Astrocyte (in vitro differentiated cells and primary cell): Measurements from ENCODE around the gene HM13. TPM values are rescaled to one million over a fixed set of nuclear protein-coding genes. Genes with fewer than 3 reads are reported as not detected.
A peak's percentile ranks its signal among the peaks of the same experiment; 100 is the strongest.

Source experiments
- DNase-seq: peaks from one replicate; pipeline ENCODE4 v3.0.0-alpha.2; 2010; ENCODE audit warnings: low read depth
- FAIRE-seq: peaks from 2 replicates; lab custom pipeline; 2011; peaks lifted over from hg19 to GRCh38; lab: Jason Lieb, UNC
- H2AFZ ChIP-seq: 2 replicates; pipeline ENCODE4 v1.6.0; 2012; ENCODE audit warnings: low read depth, low read length, inconsistent platforms
- H3K27ac ChIP-seq: 2 replicates; pipeline ENCODE4 v1.5.1; 2011; ENCODE audit warnings: low read depth, low read length, inconsistent platforms
- H3K27me3 ChIP-seq: 2 replicates; pipeline ENCODE4 v1.6.0; 2011; ENCODE audit warnings: low read length, inconsistent platforms; ENCODE audit not compliant: insufficient read depth
- H3K36me3 ChIP-seq: 2 replicates; pipeline ENCODE4 v1.5.1; 2011; ENCODE audit warnings: low read length, inconsistent platforms; ENCODE audit not compliant: insufficient read depth
- H3K4me1 ChIP-seq: 2 replicates; pipeline ENCODE4 v1.5.1; 2011; ENCODE audit warnings: low read length, inconsistent platforms; ENCODE audit not compliant: insufficient read depth
- H3K4me2 ChIP-seq: 2 replicates; pipeline ENCODE4 v1.6.0; 2012; ENCODE audit warnings: low read length, inconsistent platforms
- H3K4me3 ChIP-seq: 2 replicates; pipeline ENCODE4 v1.5.1; 2011; ENCODE audit warnings: low read depth, mild to moderate bottlenecking, low read length, inconsistent platforms; ENCODE audit not compliant: insufficient read depth
- H3K79me2 ChIP-seq: 2 replicates; pipeline ENCODE4 v1.6.0; 2012; ENCODE audit warnings: mild to moderate bottlenecking, low read length, inconsistent platforms; ENCODE audit not compliant: insufficient read depth
- H3K9ac ChIP-seq: 2 replicates; pipeline ENCODE4 v1.6.0; 2012; ENCODE audit warnings: mild to moderate bottlenecking, low read length, inconsistent platforms
- H3K9me3 ChIP-seq: 2 replicates; pipeline ENCODE4 v1.5.1; 2012; ENCODE audit warnings: low read depth, mild to moderate bottlenecking, low read length, inconsistent platforms; ENCODE audit not compliant: insufficient read depth
- H4K20me1 ChIP-seq: 2 replicates; pipeline ENCODE4 v1.6.0; 2012; ENCODE audit warnings: low read length, inconsistent platforms; ENCODE audit not compliant: insufficient read depth
- H3K27ac Mint-ChIP-seq: one replicate; pipeline ENCODE4 v1.8.0; 2021; ENCODE audit warnings: mild to moderate bottlenecking, mixed read lengths; ENCODE audit not compliant: unreplicated experiment
- H3K27me3 Mint-ChIP-seq: one replicate; pipeline ENCODE4 v1.8.0; 2021; ENCODE audit warnings: low read depth, mixed read lengths; ENCODE audit not compliant: unreplicated experiment
- H3K36me3 Mint-ChIP-seq: one replicate; pipeline ENCODE4 v1.8.0; 2021; ENCODE audit warnings: low read depth, mixed read lengths; ENCODE audit not compliant: unreplicated experiment
- H3K4me1 Mint-ChIP-seq: one replicate; pipeline ENCODE4 v1.8.0; 2021; ENCODE audit warnings: low read depth, mixed read lengths; ENCODE audit not compliant: unreplicated experiment
- H3K4me3 Mint-ChIP-seq: one replicate; pipeline ENCODE4 v1.8.0; 2021; ENCODE audit warnings: mild to moderate bottlenecking, moderate library complexity, mixed read lengths; ENCODE audit not compliant: unreplicated experiment
- H3K9me3 Mint-ChIP-seq: one replicate; pipeline ENCODE4 v1.8.0; 2021; ENCODE audit warnings: mild to moderate bottlenecking, mixed read lengths; ENCODE audit not compliant: unreplicated experiment
- EZH2 ChIP-seq: IDR thresholded peaks from 2 replicates; pipeline ENCODE4 v1.6.1; 2012; ENCODE audit warnings: mild to moderate bottlenecking, low read length, inconsistent platforms; ENCODE audit not compliant: insufficient read depth
- total RNA-seq: library from RNA; stranded (reverse); gene quantifications from 2 replicates; pipeline ENCODE4 v1.2.1, GENCODE V29; 2021
- TF ChIP-seq, protein P1 (sequence below): IDR thresholded peaks from 2 replicates; pipeline ENCODE4 v1.5.1; 2011; ENCODE audit warnings: low read depth, mild to moderate bottlenecking, inconsistent platforms, low read length, moderate library complexity; ENCODE audit not compliant: insufficient read depth

Gene HM13
- total RNA-seq, 1 donor from 2014 or later = 399 TPM

DNA sequence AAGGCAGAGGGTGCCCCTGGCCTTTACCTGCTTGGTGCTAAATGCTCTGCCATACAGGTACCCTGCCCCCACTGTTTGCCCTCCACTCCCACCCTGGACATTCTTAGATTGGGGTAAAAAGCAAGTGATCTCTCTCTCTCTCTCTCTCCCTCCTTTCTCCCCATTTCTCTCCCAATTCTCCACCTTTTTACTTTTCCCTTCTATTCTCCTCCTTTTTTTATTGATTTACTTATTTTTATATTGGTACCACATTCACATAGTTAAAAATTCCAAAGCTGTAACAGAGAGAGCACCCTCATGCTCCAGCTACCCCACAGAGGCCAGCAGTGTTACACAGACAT lies 53.1 kb downstream of the HM13 start:
- H3K27ac Mint-ChIP-seq = peak overlapping the region; percentile 82
- no peak overlapping the region for H2AFZ ChIP-seq

DNA sequence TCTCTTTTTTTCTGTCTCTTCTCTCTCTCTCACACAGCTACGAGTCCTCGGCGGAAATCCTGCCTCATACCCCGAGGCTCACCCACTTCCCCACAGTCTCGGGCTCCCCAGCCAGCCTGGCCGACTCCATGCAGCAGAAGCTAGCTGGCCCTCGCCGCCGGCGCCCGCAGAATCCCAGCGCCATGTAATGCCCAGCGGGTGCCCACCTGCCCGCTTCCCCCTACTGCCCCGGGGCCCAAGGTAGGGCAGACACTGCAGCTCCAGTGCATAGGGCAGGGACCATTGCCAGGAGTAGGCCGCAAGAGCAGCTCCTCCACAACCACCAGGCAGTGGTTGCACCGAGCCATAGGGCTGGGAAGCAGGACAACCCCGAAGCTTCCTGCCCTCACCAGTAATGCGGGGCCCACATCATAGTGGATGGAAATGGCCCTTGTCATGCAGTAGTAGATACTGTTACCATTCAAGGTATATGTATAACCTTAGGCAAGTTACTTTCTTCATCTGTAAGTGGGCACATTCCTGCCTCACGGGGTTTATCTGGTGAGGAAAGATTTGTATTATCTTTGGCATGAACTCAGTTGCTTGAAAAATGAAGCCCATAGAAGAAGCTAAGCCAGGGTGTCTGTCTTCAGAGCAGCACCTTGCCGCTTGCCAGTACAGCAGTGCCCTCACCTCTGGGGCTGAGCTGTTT lies 53.9 kb downstream of the HM13 start:
- H3K4me1 Mint-ChIP-seq = peaks cover 43% of the 10 kb centered on the region
- Histone ChIP-seq H3K36me3 (peaks cover 8% of the 10 kb centered on the region), H3K27ac (peak overlapping the region; percentile 30), H3K4me3 (no peak overlapping the region), H3K27me3 (no peaks in the 10 kb centered on the region), H3K4me1 (peaks cover 58% of the 10 kb centered on the region), H4K20me1 (peaks cover 5% of the 10 kb centered on the region), H3K4me2 (peak overlapping the region; percentile 14), H3K79me2 (no peaks in the 10 kb centered on the region), H3K9me3 (no peaks in the 10 kb centered on the region), H2AFZ (no peak overlapping the region), H3K9ac (peak overlapping the region; percentile 13)
- H3K27ac Mint-ChIP-seq = peak overlapping the region; percentile 80
- peaks cover 18% of the 10 kb centered on the region for H3K36me3 Mint-ChIP-seq
- TF ChIP-seq, protein P1, sequence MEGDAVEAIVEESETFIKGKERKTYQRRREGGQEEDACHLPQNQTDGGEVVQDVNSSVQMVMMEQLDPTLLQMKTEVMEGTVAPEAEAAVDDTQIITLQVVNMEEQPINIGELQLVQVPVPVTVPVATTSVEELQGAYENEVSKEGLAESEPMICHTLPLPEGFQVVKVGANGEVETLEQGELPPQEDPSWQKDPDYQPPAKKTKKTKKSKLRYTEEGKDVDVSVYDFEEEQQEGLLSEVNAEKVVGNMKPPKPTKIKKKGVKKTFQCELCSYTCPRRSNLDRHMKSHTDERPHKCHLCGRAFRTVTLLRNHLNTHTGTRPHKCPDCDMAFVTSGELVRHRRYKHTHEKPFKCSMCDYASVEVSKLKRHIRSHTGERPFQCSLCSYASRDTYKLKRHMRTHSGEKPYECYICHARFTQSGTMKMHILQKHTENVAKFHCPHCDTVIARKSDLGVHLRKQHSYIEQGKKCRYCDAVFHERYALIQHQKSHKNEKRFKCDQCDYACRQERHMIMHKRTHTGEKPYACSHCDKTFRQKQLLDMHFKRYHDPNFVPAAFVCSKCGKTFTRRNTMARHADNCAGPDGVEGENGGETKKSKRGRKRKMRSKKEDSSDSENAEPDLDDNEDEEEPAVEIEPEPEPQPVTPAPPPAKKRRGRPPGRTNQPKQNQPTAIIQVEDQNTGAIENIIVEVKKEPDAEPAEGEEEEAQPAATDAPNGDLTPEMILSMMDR = no peak
- no peak for TF ChIP-seq EZH2
- no peaks in the 10 kb centered on the region for H3K9me3 Mint-ChIP-seq
- DNase-seq (peak; percentile 43), FAIRE-seq (no peak)
- H3K4me3 Mint-ChIP-seq = no peak overlapping the region
- no peaks in the 10 kb centered on the region for H3K27me3 Mint-ChIP-seq

More for the DNA sequence above, 53.1 kb downstream of the HM13 start:
- H3K4me2 ChIP-seq = no peak overlapping the region
- peaks cover 5% of the 10 kb centered on the region for H4K20me1 ChIP-seq
- peaks cover 60% of the 10 kb centered on the region for H3K4me1 ChIP-seq
- no peaks in the 10 kb centered on the region for H3K9me3 Mint-ChIP-seq
- FAIRE-seq (no peak), DNase-seq (no peak)
- peak overlapping the region; percentile 24 for H3K4me3 Mint-ChIP-seq
- TF ChIP-seq EZH2 = no peak
- TF ChIP-seq, protein P1 = no peak
- H3K36me3 ChIP-seq = peaks cover 8% of the 10 kb centered on the region
- H3K27me3 ChIP-seq = no peaks in the 10 kb centered on the region
- H3K4me1 Mint-ChIP-seq = peaks cover 41% of the 10 kb centered on the region
- no peaks in the 10 kb centered on the region for H3K27me3 Mint-ChIP-seq
- H3K9ac ChIP-seq = peak overlapping the region; percentile 30
- H3K36me3 Mint-ChIP-seq = peaks cover 25% of the 10 kb centered on the region
- no peak overlapping the region for H3K4me3 ChIP-seq
- no peaks in the 10 kb centered on the region for H3K9me3 ChIP-seq
- no peaks in the 10 kb centered on the region for H3K79me2 ChIP-seq
- no peak overlapping the region for H3K27ac ChIP-seq

DNA sequence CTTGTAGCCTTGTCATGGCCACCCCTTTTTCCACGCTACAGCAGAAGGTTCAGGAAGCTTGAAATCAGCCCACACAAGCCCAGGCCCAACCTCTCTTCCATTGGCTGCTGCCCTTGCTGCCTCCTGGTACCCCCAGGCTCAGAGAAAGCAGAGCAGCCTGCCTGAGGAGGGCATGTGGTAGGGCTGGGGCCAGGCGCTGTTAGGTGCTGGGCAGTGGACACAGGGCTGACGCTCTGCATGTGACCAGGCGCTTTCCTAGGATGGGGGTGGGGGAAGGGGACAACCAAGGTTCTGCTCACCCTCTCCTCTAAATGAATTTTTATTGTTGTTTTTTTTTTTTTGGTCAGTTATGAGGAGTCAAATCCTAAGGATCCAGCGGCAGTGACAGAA lies 54.5 kb downstream of the HM13 start:
- Mint-ChIP-seq H3K4me3 (no peak overlapping the region), H3K9me3 (no peaks in the 10 kb centered on the region), H3K27ac (peak overlapping the region; percentile 80), H3K4me1 (peaks cover 46% of the 10 kb centered on the region), H3K27me3 (no peaks in the 10 kb centered on the region), H3K36me3 (peaks cover 18% of the 10 kb centered on the region)
- peaks cover 8% of the 10 kb centered on the region for H3K36me3 ChIP-seq
- H2AFZ ChIP-seq = no peak overlapping the region
- no peak overlapping the region for H3K4me3 ChIP-seq
- no peak for FAIRE-seq
- no peaks in the 10 kb centered on the region for H3K27me3 ChIP-seq
- peak overlapping the region; percentile 13 for H3K9ac ChIP-seq
- H3K4me1 ChIP-seq = peaks cover 63% of the 10 kb centered on the region
- H3K9me3 ChIP-seq = no peaks in the 10 kb centered on the region
- peaks cover 5% of the 10 kb centered on the region for H4K20me1 ChIP-seq
- H3K79me2 ChIP-seq = no peaks in the 10 kb centered on the region
- no peak for TF ChIP-seq EZH2
- TF ChIP-seq, protein P1 = no peak
- peak overlapping the region; percentile 14 for H3K4me2 ChIP-seq
- no peak for DNase-seq
- H3K27ac ChIP-seq = peak overlapping the region; percentile 30
